ENCODE measurements around the gene C1QTNF6. TPM values are rescaled to one million over a fixed set of nuclear protein-coding genes. Genes with fewer than 3 reads are reported as not detected.

The C1QTNF6 gene
- polyA plus RNA-seq, 1 of the 3 experiments (the other 2 are of a cell fraction), result 47.7 TPM

DNA sequence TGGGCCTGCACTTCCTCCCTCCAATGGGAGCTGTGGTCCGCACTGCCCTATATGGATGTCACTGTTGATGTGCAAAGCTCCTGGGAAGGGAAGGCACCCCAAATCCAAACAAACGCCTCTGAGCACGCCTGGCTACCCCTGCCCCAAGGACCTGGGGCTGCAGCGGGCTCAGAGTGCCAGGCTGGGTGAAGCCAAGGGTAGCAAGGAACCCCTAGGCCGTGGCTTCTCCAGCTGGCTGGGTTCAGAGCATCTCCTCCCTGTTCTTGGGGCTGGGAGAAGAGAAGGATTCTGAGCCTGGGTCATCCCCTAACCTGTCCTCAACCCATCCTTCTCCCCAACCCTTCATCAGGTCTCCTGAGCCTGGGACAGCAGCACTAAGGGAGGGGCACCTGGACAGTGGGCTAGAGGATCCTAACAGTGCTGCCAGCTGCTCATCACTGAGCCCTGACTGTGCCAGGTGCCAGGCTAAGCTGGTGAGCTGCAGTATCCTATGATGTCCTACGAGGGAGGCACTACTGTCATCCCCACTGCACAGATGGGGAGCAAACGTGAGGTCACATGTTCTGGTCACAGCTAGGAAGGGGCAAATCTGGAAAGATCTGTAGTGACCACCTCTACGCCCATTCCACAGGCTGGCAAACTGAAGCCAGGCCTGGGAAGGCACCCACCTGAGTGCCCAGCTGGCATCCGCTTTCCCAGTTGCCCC lies 21.2 kb upstream of the C1QTNF6 start:
- Histone ChIP-seq H3K79me2 (ENCODE audit: insufficient read depth) (no peaks in the 10 kb centered on the region), H3F3A (replicated peaks; ENCODE audit: insufficient read depth) (no peaks in the 10 kb centered on the region), H3K27ac (ENCODE audit: low read depth in 2 of 2, low read length in 1 of 2) (no peak overlapping the region), H2AFZ (ENCODE audit: low read depth) (no peak overlapping the region), H3K4me2 (no peak overlapping the region), H3K9me3 (no peaks in the 10 kb centered on the region), H3K27me3 (ENCODE audit: insufficient read depth) (no peaks in the 10 kb centered on the region), H3K4me1 (ENCODE audit: control insufficient read depth in 1 of 2, insufficient read depth in 2 of 2, low read depth in 1 of 2, low read length in 1 of 2) (peaks cover 0 to 10% of the 10 kb centered on the region in 2 experiments; a peak in 1 of 4 replicates), H4K20me1 (ENCODE audit: insufficient read depth) (no peaks in the 10 kb centered on the region), H3K36me3 (replicated peaks in 1 of 2; ENCODE audit: control insufficient read depth in 1 of 2, insufficient read depth in 2 of 2, low read length in 1 of 2) (no peaks in the 10 kb centered on the region), H3K9ac (no peak overlapping the region), H3K4me3 (ENCODE audit: low read depth in 2 of 2, low read length in 1 of 2) (no peak overlapping the region), H3K9me2 (no peaks in the 10 kb centered on the region)
- ChIA-PET POLR2A (no interaction called here), CTCF (interaction anchor here (1.9 to 4.7 kb wide), 3 partner anchors 11 to 51 kb away, joined by 4 to 54 read pairs (median 26); no protein-coding TSS in a partner anchor)
- peak; percentile 36 for DNase-seq
- TF ChIP-seq MEF2A (IDR thresholded peaks at IDR 0.05; ENCODE audit: borderline replicate concordance, low read depth) (no peak), JUND (IDR thresholded peaks at IDR 0.05) (no peak), SIN3A (IDR thresholded peaks at IDR 0.05; ENCODE audit: borderline replicate concordance, low read depth, low read length) (no peak), GABPA (IDR thresholded peaks at IDR 0.05; ENCODE audit: low read depth) (no peak), RAD21 (IDR thresholded peaks at IDR 0.05; ENCODE audit: low read length) (no peak), TCF12 (IDR thresholded peaks at IDR 0.05) (no peak), FOXM1 (IDR thresholded peaks at IDR 0.05; ENCODE audit: low read depth) (no peak)
- TF ChIP-seq, protein P1, sequence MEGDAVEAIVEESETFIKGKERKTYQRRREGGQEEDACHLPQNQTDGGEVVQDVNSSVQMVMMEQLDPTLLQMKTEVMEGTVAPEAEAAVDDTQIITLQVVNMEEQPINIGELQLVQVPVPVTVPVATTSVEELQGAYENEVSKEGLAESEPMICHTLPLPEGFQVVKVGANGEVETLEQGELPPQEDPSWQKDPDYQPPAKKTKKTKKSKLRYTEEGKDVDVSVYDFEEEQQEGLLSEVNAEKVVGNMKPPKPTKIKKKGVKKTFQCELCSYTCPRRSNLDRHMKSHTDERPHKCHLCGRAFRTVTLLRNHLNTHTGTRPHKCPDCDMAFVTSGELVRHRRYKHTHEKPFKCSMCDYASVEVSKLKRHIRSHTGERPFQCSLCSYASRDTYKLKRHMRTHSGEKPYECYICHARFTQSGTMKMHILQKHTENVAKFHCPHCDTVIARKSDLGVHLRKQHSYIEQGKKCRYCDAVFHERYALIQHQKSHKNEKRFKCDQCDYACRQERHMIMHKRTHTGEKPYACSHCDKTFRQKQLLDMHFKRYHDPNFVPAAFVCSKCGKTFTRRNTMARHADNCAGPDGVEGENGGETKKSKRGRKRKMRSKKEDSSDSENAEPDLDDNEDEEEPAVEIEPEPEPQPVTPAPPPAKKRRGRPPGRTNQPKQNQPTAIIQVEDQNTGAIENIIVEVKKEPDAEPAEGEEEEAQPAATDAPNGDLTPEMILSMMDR (IDR thresholded peaks at IDR 0.05), result no peak
- TF ChIP-seq, protein P2, sequence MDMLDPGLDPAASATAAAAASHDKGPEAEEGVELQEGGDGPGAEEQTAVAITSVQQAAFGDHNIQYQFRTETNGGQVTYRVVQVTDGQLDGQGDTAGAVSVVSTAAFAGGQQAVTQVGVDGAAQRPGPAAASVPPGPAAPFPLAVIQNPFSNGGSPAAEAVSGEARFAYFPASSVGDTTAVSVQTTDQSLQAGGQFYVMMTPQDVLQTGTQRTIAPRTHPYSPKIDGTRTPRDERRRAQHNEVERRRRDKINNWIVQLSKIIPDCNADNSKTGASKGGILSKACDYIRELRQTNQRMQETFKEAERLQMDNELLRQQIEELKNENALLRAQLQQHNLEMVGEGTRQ (IDR thresholded peaks at IDR 0.05; ENCODE audit: borderline replicate concordance, low read depth, low read length), result no peak
- 52% methylated on average over 6 of the region's 9 CpGs for WGBS (ENCODE audit: low lambda C conversion rate)

DNA sequence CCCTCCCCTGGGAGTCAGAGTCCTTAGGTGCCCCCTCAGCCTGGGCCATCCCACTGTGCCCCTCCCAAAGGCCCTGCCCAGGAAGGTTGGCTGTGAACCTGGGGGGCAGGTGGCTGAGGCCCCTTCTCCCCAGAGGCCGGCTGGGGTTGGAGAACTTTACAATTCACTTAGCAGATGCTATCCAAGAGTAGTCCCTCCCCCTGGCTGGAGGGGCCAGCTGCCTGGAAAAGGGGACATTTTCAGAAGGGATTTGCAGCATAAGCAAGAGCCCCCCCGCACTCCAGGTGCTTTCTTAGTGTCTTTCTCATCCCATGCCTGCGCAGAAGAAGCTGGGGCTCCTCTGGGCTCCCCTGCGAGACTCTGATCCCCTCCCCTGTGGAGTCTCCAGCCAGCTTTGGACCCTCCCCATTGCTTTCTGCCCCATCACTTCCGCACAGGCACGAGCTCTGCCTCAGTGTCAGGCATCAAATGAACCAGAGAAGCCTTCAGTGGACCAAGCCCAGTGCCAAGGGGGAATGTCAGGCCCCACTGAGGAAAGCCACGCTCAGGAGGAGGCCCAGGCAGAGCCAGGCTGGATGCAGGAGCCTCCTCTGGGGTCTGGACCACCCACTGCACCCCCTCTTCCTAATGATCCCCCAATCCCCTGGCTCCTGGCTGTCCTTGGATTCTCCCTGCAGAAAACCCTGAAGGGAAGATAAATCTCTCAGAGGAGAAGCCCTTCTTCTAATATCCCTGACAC lies 20.5 kb upstream of the C1QTNF6 start:
- peaks cover 0 to 10% of the 10 kb centered on the region in 2 experiments; a peak in 1 of 4 replicates for H3K4me1 ChIP-seq (ENCODE audit: control insufficient read depth in 1 of 2, insufficient read depth in 2 of 2, low read depth in 1 of 2, low read length in 1 of 2)
- H3K9me3 ChIP-seq, result no peaks in the 10 kb centered on the region
- ChIA-PET CTCF (interaction anchor here (4.3 to 4.7 kb wide), 2 partner anchors 10 to 51 kb away, joined by 26 to 54 read pairs; no protein-coding TSS in a partner anchor), POLR2A (no interaction called here)
- H2AFZ ChIP-seq (ENCODE audit: low read depth), result no peak overlapping the region
- WGBS (ENCODE audit: low lambda C conversion rate), result 74% methylated on average over 6 of the region's 7 CpGs
- H3F3A ChIP-seq (replicated peaks; ENCODE audit: insufficient read depth), result no peaks in the 10 kb centered on the region
- TF ChIP-seq, protein P3, sequence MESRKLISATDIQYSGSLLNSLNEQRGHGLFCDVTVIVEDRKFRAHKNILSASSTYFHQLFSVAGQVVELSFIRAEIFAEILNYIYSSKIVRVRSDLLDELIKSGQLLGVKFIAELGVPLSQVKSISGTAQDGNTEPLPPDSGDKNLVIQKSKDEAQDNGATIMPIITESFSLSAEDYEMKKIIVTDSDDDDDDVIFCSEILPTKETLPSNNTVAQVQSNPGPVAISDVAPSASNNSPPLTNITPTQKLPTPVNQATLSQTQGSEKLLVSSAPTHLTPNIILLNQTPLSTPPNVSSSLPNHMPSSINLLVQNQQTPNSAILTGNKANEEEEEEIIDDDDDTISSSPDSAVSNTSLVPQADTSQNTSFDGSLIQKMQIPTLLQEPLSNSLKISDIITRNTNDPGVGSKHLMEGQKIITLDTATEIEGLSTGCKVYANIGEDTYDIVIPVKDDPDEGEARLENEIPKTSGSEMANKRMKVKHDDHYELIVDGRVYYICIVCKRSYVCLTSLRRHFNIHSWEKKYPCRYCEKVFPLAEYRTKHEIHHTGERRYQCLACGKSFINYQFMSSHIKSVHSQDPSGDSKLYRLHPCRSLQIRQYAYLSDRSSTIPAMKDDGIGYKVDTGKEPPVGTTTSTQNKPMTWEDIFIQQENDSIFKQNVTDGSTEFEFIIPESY (IDR thresholded peaks at IDR 0.05; ENCODE audit: borderline replicate concordance, low read depth), result no peak
- no peak overlapping the region for H3K27ac ChIP-seq (ENCODE audit: low read depth in 2 of 2, low read length in 1 of 2)
- H3K79me2 ChIP-seq (ENCODE audit: insufficient read depth), result no peaks in the 10 kb centered on the region
- peak; percentile 31 for DNase-seq
- H3K27me3 ChIP-seq (ENCODE audit: insufficient read depth), result no peaks in the 10 kb centered on the region
- H3K4me3 ChIP-seq (ENCODE audit: low read depth in 2 of 2, low read length in 1 of 2), result no peak overlapping the region
- no peaks in the 10 kb centered on the region for H3K9me2 ChIP-seq
- H4K20me1 ChIP-seq (ENCODE audit: insufficient read depth), result no peaks in the 10 kb centered on the region
- H3K36me3 ChIP-seq (replicated peaks in 1 of 2; ENCODE audit: control insufficient read depth in 1 of 2, insufficient read depth in 2 of 2, low read length in 1 of 2), result no peaks in the 10 kb centered on the region
- H3K4me2 ChIP-seq, result no peak overlapping the region
- H3K9ac ChIP-seq, result no peak overlapping the region
